SU-DHL-6 (cell line): ENCODE measurements around the gene KRT78.

Source experiments
- CTCF ChIP-seq: fragments of 200-600 bp; sonication (generic); IDR thresholded peaks from one replicate; pipeline ENCODE4 v1.5.1; 2017; ENCODE audit warnings: antibody characterized with exemption, mild to moderate bottlenecking, low read length, moderate library complexity; ENCODE audit not compliant: insufficient read depth, poor library complexity, severe bottlenecking
- EZH2phosphoT487 ChIP-seq: fragments of 200-600 bp; sonication (generic), shearing (Covaris generic); conservative IDR thresholded peaks from 2 replicates; pipeline ENCODE4 v1.6.1; 2018; ENCODE audit warnings: mild to moderate bottlenecking, antibody characterized with exemption, low read length, moderate library complexity, mixed read lengths

DNA sequence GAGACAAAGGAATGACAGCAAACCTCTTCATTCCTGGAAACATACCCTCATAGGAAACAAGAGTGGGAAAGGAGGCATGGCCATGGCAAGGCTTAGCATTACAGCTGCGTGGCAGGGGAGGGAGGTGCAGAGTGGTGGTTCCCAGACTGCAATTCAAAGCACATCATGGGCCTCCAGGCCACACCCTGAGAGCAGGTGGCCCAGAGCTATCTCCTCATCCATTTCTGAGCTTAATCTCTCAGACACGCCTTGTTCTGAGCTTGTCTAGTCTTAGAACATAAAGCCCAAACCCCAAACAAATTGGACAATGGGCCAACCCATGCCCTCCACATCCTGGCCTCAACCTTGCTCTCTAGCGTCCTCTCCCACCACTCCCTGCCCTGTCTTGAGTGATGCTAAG is 47.0 kb downstream of the KRT78 start:
- TF ChIP-seq CTCF (no peak), EZH2phosphoT487 (no peak)
